ENCODE measurements around the gene TXLNG. TPM values are rescaled to one million over a fixed set of nuclear protein-coding genes. Genes with fewer than 3 reads are reported as not detected.

TXLNG gene
- total and polyA plus RNA-seq, 2 experiments from 2014 or later, result 4.1 to 6.4 TPM

DNA sequence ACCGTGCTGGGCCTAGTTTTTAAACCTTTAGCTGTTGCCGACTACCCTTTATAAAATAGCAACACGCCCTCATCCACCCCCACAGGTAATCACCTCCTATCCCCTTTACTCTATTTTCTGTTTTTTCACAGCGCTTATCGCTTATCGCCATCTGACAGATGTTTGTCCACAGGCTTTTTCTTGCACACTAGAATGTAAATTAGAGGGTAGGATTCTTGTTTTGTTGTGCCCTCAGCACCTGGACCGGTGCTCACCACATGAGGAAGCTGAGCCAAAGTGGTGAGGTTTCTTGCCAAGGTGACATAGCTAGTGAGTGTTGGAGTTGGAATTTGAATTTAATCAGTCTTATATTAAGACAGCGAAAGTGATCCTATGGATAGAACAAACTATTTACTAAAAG, 86.8 kb downstream of the TXLNG start:
- Histone ChIP-seq H3K4me3 (no peak overlapping the region), H3K79me2 (ENCODE audit: insufficient read depth) (peaks cover 14% of the 10 kb centered on the region), H2AFZ (no peak overlapping the region), H3K4me1 (ENCODE audit: insufficient read depth) (peaks cover 8% of the 10 kb centered on the region; the same call in 1 of the 2 replicates), H3K9me3 (ENCODE audit: low read depth) (no peaks in the 10 kb centered on the region), H3K27ac (no peak overlapping the region), H3K27me3 (replicated peaks; ENCODE audit: insufficient read depth) (no peaks in the 10 kb centered on the region), H3K9ac (no peak overlapping the region), H3K4me2 (ENCODE audit: unreplicated experiment) (no peak overlapping the region), H4K20me1 (ENCODE audit: insufficient read depth) (no peaks in the 10 kb centered on the region; the same call in 1 of the 2 replicates), H3F3A (ENCODE audit: insufficient read depth) (no peaks in the 10 kb centered on the region), H3K9me2 (ENCODE audit: insufficient read depth) (no peaks in the 10 kb centered on the region), H3K36me3 (ENCODE audit: low read depth) (no peaks in the 10 kb centered on the region)
- 99 to 100% methylated on average over 8 of the region's 8 CpGs for WGBS, 2 experiments (ENCODE audit: low coverage in 1 of 2, low lambda C conversion rate in 2 of 2, missing lambda C conversion rate in 2 of 2)
- TF ChIP-seq EZH2 (IDR thresholded peaks at IDR 0.05; ENCODE audit: insufficient read depth, poor library complexity, severe bottlenecking), result no peak
- TF ChIP-seq EZH2phosphoT487 (IDR thresholded peaks at IDR 0.05; ENCODE audit: insufficient read depth, low read depth), result no peak
- in situ Hi-C loops (cut with MboI), result no loop called here
- no peak for DNase-seq

DNA sequence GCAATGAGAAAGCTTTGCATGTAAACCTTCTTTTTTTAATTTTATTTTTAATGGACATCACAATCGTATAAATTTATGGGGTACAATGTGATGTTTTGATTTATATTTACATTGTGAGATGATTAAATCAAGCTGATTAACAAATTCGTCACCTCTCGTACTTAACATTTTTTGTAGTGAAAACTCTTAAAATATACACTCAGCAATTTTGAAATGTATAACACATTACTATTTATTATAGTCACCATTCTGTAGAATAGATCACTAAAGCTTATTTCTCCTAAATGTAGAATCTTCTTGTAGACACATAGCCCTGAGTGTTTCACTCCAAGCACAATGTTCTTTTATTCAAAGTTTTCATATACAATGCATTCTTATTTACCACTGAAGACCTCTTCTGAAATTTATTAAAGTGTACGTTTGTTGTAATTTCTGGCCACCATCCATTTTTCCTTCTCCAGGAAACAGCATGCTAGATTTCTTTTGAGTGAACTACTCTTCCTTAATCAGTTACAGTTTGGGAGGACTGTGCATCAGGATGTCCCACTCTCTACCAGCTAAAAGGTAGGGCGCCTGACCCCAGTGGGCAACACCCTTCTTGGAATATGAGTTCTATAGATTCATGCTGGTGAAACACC, 88.3 kb downstream of the TXLNG start:
- Histone ChIP-seq H2AFZ (no peak overlapping the region), H3K9ac (no peak overlapping the region), H3K9me3 (ENCODE audit: low read depth) (no peaks in the 10 kb centered on the region), H3K27ac (no peak overlapping the region), H3K4me3 (no peak overlapping the region), H3K36me3 (ENCODE audit: low read depth) (no peaks in the 10 kb centered on the region), H3F3A (ENCODE audit: insufficient read depth) (no peaks in the 10 kb centered on the region), H3K79me2 (ENCODE audit: insufficient read depth) (no peaks in the 10 kb centered on the region; the same call in 1 of the 2 replicates), H3K4me1 (ENCODE audit: insufficient read depth) (0 out of 2 replicates have a peak, but pooled peaks cover 4% of the 10 kb centered on the region), H3K4me2 (ENCODE audit: unreplicated experiment) (no peak overlapping the region), H4K20me1 (ENCODE audit: insufficient read depth) (no peaks in the 10 kb centered on the region), H3K9me2 (ENCODE audit: insufficient read depth) (no peaks in the 10 kb centered on the region), H3K27me3 (replicated peaks; ENCODE audit: insufficient read depth) (no peaks in the 10 kb centered on the region)
- DNase-seq, result no peak
- 54 to 58% methylated on average over 5 of the region's 5 CpGs for WGBS, 2 experiments (ENCODE audit: low coverage in 1 of 2, low lambda C conversion rate in 2 of 2, missing lambda C conversion rate in 2 of 2)
- no peak for TF ChIP-seq EZH2phosphoT487 (IDR thresholded peaks at IDR 0.05; ENCODE audit: insufficient read depth, low read depth)
- no peak for TF ChIP-seq EZH2 (IDR thresholded peaks at IDR 0.05; ENCODE audit: insufficient read depth, poor library complexity, severe bottlenecking)
- in situ Hi-C loops (cut with MboI), result no loop called here

DNA sequence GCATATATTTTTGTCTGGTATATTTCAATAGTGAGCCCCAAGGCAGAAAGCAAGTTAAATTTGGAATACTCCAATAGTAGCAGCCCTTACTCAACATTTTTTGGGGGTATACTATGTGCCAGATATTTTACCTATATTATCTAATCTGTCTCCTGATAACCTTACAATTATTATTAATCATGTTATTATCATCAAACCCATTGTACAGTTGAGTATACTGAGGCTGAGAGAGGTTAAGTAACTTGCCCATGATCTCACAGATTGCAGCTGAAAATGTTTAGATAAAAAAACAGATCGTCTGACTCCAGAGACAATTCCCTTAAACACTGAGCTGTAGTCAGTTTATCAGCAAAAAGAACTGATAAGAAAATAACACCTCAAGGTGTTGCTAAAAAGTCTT, 90.4 kb downstream of the TXLNG start:
- H3K36me3 ChIP-seq (ENCODE audit: low read depth), result no peaks in the 10 kb centered on the region
- TF ChIP-seq EZH2phosphoT487 (IDR thresholded peaks at IDR 0.05; ENCODE audit: insufficient read depth, low read depth) (no peak), EZH2 (IDR thresholded peaks at IDR 0.05; ENCODE audit: insufficient read depth, poor library complexity, severe bottlenecking) (no peak)
- H3K9ac ChIP-seq, result no peak overlapping the region
- H3K9me2 ChIP-seq (ENCODE audit: insufficient read depth), result no peaks in the 10 kb centered on the region
- DNase-seq, result no peak
- 4 to 8% methylated on average over 1 of the region's 1 CpG for WGBS, 2 experiments (ENCODE audit: low coverage in 1 of 2, low lambda C conversion rate in 2 of 2, missing lambda C conversion rate in 2 of 2)
- H3K27me3 ChIP-seq (replicated peaks; ENCODE audit: insufficient read depth), result no peaks in the 10 kb centered on the region
- in situ Hi-C loops (cut with MboI), result no loop called here
- H4K20me1 ChIP-seq (ENCODE audit: insufficient read depth), result no peaks in the 10 kb centered on the region
- H3K4me1 ChIP-seq (ENCODE audit: insufficient read depth), result no peaks in the 10 kb centered on the region
- no peak overlapping the region for H3K27ac ChIP-seq
- no peaks in the 10 kb centered on the region for H3K79me2 ChIP-seq (ENCODE audit: insufficient read depth)
- no peaks in the 10 kb centered on the region for H3F3A ChIP-seq (ENCODE audit: insufficient read depth)
- no peak overlapping the region for H2AFZ ChIP-seq
- H3K9me3 ChIP-seq (ENCODE audit: low read depth), result no peaks in the 10 kb centered on the region
- no peak overlapping the region for H3K4me2 ChIP-seq (ENCODE audit: unreplicated experiment)
- H3K4me3 ChIP-seq, result no peak overlapping the region

DNA sequence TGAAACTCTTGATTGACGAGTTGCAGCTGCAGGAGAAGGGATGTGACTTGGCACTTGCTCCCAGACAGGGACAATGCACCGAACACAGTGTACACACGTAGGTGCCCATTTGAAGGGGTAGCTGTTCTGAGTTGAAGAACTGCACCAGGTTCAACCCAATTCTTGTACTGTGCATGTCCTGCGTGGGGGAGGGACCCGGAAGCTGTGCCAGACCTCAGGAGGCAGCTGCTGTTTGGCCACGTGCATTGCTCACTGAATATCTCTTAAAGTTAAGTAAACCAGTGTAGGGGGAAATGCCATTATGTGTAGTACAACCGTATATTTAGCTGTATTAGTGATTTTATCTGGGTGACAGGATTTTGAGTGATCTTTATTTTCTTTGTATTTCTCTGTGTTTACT, 95.9 kb downstream of the TXLNG start:
- Histone ChIP-seq H3K27me3 (replicated peaks; ENCODE audit: insufficient read depth) (no peaks in the 10 kb centered on the region), H3K36me3 (ENCODE audit: low read depth) (no peaks in the 10 kb centered on the region), H3K4me3 (peak overlapping the region; percentile 74), H3K9ac (peak overlapping the region; percentile 72), H3K9me2 (ENCODE audit: insufficient read depth) (no peaks in the 10 kb centered on the region), H2AFZ (peak overlapping the region; percentile 96), H3K9me3 (ENCODE audit: low read depth) (no peaks in the 10 kb centered on the region), H3K27ac (no peak overlapping the region), H3F3A (ENCODE audit: insufficient read depth) (no peaks in the 10 kb centered on the region), H3K79me2 (ENCODE audit: insufficient read depth) (no peaks in the 10 kb centered on the region), H4K20me1 (ENCODE audit: insufficient read depth) (no peaks in the 10 kb centered on the region), H3K4me2 (ENCODE audit: unreplicated experiment) (peak overlapping the region; percentile 95), H3K4me1 (ENCODE audit: insufficient read depth) (no peaks in the 10 kb centered on the region)
- in situ Hi-C loops (cut with MboI), result no loop called here
- peak; percentile 47 for DNase-seq
- 3 to 6% methylated on average over 7 of the region's 7 CpGs for WGBS, 2 experiments (ENCODE audit: low coverage in 1 of 2, low lambda C conversion rate in 2 of 2, missing lambda C conversion rate in 2 of 2)
- TF ChIP-seq EZH2 (IDR thresholded peaks at IDR 0.05; ENCODE audit: insufficient read depth, poor library complexity, severe bottlenecking), result no peak
- TF ChIP-seq EZH2phosphoT487 (IDR thresholded peaks at IDR 0.05; ENCODE audit: insufficient read depth, low read depth), result no peak
